ENCODE results near the gene ZNF681.
"Not testable (repeated sequence)": the region's sequence is repeated elsewhere in the genome, so short reads cannot be mapped to it uniquely, and the experiment has no call there.

The ZNF681 gene

DNA sequence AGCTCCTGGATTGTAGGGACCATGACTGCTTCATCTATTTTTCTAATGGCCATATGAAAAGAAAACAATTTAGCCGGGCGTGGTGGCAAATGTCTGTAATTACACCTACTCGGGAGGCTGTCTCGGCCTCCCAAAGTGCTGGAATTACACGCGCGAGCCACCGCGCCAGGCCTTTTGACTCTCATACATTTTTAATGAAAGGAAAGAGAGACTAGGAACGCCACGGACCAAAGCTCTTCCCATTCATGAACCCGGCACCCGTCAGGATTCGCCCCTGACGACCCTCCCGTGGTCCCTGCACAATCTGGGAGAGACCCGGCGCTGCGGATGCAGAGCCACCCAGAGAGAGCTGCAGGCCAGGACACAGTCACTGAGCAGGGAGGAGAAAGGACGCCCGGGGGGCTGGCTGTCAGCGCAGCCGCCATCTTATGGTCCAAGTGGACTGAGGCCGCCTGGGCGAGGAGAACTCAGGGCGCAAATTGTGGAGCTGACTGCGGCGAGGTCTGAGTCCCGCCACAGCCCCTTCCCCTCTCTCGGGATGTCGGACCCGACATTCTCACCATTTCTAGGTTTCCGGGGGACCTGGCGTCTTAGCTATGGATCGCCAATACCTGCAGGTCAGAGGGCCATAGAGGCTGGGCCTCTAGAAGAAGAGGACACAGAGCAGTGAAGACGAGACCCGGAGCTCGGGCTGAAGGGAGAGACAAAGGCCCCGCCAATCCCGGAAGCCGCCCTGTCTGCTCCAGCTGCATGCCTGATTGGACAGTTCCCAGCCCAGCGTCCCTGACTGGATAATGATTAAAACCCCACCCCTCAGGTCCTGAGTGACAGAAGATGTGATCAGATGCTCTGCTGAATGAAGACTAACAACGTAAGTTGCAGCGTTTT is at the start of gene ZNF681:
TSS of gene ZNF681 (minus strand) at position 705 of the 888 bp plus-strand sequence. CDS start at position 563, 142 bp downstream.
- FAIRE-seq (peak; percentile 66), DNase-seq (ENCODE audit: insufficient read length, low spot score) (peak; percentile 73)

- FAIRE-seq (no peak), DNase-seq (ENCODE audit: insufficient read length, low spot score) (no peak)
Measured at GRCh38 chr19:23804676-23805075, 46.0 kb upstream of the ZNF681 start.

- DNase-seq (ENCODE audit: insufficient read length, low spot score) (no peak), FAIRE-seq (no peak)
Measured at GRCh38 chr19:23802290-23802689, 43.6 kb upstream of the ZNF681 start.

- no peak for DNase-seq (ENCODE audit: insufficient read length, low spot score)
Measured at GRCh38 chr19:23801803-23802202, 43.1 kb upstream of the ZNF681 start.

DNA sequence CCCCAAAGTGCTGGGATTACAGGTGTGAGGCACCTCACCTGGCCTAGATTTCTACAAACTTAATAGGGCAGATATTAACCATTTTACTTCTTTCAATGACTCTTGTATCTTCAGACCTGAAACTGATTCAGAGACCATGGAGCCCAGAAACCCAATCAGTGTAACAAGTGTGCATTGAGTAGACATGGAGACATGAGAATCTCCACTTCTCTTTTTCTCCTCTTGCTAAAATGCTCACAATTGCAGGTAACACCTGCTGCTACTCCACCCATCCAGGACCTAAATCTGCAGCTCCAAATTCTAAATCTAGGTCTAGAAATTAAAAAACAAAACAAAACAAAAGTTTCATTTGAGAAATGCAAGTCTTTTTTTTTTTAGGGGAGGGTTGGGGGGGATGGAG is 42.2 kb upstream of the ZNF681 start:
- DNase-seq (ENCODE audit: insufficient read length, low spot score): no peak
- FAIRE-seq: no peak

More at GRCh38 chr19:23801803-23802202, 43.1 kb upstream of the ZNF681 start:
- no peak for FAIRE-seq

DNA sequence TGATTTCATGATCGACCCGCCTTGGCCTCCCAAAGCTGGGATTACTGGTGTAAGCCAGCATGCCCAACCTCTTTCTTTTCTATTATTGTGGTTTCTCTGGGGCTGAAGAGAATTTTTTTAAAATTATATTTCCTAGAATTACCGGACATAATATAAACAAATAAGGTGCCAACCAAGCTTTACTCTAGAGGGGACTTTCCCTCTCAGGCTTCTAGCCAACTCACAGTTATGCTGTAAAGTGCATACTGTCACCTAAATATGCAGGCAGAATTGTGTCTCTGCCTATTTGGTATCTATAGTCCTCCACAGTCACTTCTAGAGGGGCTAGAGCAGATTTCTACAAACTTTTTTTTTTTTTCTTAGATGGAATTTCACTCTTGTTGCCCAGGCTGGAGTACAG is 41.6 kb upstream of the ZNF681 start:
- DNase-seq (ENCODE audit: insufficient read length, low spot score): no peak
- no peak for FAIRE-seq

- FAIRE-seq (no peak), DNase-seq (ENCODE audit: insufficient read length, low spot score) (no peak)
Measured at GRCh38 chr19:23799321-23799720, 40.6 kb upstream of the ZNF681 start.

- FAIRE-seq: no peak
Measured at GRCh38 chr19:23795462-23795861, 36.8 kb upstream of the ZNF681 start.

GRCh38 chr19:23792784-23793183 is 34.1 kb upstream of the ZNF681 start:
- DNase-seq (ENCODE audit: insufficient read length, low spot score): no peak
- no peak for FAIRE-seq

More at GRCh38 chr19:23795462-23795861, 36.8 kb upstream of the ZNF681 start:
- no peak for DNase-seq (ENCODE audit: insufficient read length, low spot score)

DNA sequence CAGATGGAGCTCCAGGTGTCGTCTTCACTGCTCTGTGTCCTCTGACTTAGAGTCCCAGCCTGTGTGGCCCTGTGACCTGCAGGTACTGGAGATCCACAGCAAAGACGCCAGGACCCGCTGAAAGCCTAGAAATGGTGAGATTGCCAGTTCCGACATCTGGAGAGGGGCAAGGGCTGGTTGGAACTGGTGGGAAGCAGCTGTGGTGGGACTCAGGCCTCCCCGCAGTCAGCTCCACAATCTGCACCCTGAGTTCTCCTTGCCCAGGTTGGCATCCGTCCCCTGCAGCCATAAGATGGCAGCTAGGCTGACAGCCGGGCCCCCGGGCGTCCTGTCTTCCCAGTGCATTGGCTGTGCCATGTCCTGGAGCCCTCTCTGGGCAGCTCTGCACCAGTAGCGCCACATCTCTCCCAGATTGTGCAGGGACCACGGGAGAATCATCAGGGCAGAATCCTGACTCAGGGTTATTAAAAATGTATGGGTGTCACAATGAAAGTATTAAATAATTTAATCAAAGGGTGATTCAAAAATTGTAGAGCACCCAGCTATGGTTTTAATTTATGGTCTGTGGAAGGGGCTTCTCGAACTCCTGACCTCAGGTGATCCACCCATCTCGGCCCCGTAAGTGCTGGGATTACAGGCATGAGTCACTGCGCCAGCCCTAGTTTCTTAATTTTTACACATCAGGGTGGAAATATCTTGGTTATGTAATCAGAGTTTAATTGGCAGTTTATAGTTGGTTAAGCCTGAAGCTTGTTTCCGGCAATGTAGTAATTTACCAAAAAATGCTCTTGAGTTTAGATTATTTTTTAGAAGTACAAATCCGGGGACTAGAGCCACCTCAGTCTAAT is 32.2 kb upstream of the ZNF681 start:
- FAIRE-seq (no peak), DNase-seq (ENCODE audit: insufficient read length, low spot score) (no peak)

DNA sequence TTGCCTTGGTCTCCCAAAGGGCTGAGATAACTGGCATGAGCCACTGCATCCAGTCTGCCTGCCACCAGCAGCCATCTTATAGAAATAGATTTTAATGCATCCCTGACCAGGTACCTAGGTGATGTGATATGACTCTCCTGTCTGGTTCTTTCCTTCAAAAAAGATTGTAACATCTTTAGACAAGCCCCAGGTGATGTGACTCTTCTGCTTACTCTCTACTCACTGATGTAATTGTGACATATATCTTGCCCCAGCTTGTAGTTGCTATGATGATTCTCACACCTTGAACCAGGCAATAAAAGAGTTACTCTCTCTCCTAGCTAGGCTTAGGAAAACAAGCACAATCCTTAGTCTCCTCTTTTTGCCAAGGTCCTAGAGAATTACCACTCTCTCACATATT is 30.6 kb upstream of the ZNF681 start:
- DNase-seq (ENCODE audit: insufficient read length, low spot score) (no peak), FAIRE-seq (no peak)

DNA sequence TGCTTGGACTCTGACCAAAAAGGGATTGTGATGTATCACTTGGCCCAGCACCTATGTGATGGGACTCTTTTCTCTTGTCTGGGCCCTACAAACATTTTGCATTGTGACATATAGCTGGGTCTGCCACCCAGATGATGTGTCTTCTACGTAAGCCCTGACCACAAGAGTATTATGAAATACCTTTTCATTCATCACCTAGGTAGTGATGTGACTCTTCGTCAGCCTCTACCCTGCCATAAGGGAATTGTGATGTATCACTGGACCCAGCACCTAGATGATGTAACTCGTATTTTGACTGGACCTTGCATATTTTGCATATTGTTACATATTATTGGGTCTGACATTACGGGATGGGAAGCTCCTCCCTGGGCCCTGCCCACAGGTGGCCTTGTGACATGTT is 29.7 kb upstream of the ZNF681 start:
- DNase-seq (ENCODE audit: insufficient read length, low spot score) (no peak), FAIRE-seq (no peak)

DNA sequence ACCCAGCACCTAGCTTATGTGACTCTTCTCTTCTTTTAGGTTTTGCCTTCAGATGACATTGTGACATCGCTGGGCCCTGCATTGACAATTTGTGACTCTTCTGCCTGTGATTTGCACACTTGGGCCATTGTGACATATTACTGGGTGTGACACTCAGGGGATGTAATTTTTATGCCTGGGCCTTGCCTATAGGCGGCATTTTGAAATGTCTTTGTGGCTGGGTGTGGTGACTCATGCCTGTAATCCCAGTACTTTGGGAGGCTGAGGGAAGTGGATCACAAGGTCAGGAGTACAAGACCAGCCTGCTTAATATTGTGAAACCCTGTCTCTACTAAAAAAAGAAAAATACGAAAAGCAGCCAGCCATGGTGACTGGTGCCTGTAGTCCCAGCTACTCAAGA is 28.4 kb upstream of the ZNF681 start:
- DNase-seq (ENCODE audit: insufficient read length, low spot score) (no peak), FAIRE-seq (no peak)

GRCh38 chr19:23785982-23786381 is 27.3 kb upstream of the ZNF681 start:
- FAIRE-seq: no peak

GRCh38 chr19:23784274-23784673 is 25.6 kb upstream of the ZNF681 start:
- FAIRE-seq: no peak
- DNase-seq (ENCODE audit: insufficient read length, low spot score): no peak

More at GRCh38 chr19:23785982-23786381, 27.3 kb upstream of the ZNF681 start:
- no peak for DNase-seq (ENCODE audit: insufficient read length, low spot score)

GRCh38 chr19:23783636-23784035 is 24.9 kb upstream of the ZNF681 start:
- FAIRE-seq (no peak), DNase-seq (ENCODE audit: insufficient read length, low spot score) (no peak)

- FAIRE-seq (no peak), DNase-seq (ENCODE audit: insufficient read length, low spot score) (no peak)
Measured at GRCh38 chr19:23779645-23780044, 21.0 kb upstream of the ZNF681 start.

- DNase-seq (ENCODE audit: insufficient read length, low spot score) (no peak), FAIRE-seq (no peak)
Measured at GRCh38 chr19:23778566-23778965, 19.9 kb upstream of the ZNF681 start.

DNA sequence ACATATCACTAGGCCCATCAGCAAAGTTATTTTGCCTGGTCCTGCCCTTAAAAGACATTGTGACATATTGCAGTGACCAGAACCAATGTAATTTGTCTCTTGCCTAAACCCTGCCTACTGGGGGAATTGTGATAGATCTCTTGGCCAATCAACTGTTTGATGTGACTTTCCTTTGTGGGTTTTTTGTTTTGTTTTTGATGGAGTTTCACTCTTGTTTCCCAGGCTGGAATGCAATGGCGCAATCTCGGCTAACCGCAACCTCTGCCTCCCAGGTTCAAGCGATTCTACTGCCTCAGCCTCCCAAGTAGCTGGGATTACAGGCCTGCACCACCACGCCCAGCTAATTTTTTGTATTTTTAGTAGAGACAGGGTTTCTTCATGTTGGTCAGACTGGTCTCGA is 19.3 kb upstream of the ZNF681 start:
- not testable (repeated sequence) for FAIRE-seq; DNase-seq (ENCODE audit: insufficient read length, low spot score)

DNA sequence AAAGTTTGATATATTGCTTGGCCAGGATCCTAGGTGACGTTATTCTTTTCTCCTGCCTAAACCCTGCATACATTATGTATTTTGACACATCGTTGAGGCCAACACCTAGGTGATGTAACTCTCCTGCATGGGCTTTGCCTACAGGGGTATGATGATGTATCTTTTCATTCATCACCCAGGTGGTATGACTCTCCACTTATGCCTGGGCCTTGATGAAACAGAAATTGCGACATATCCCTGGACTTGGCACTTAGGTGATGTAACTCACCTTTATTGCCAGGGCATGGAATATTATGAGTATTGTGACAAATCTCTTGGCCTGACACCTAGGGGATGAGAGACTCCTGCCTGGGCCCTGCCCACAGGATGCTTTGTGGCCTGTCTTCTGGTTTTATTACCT is 18.5 kb upstream of the ZNF681 start:
- FAIRE-seq (no peak), DNase-seq (ENCODE audit: insufficient read length, low spot score) (no peak)

GRCh38 chr19:23776507-23777205 is 18.0 kb upstream of the ZNF681 start:
- DNase-seq (ENCODE audit: insufficient read length, low spot score) (no peak), FAIRE-seq (no peak)
